ENCODE data around the gene NAA80.

DNA sequence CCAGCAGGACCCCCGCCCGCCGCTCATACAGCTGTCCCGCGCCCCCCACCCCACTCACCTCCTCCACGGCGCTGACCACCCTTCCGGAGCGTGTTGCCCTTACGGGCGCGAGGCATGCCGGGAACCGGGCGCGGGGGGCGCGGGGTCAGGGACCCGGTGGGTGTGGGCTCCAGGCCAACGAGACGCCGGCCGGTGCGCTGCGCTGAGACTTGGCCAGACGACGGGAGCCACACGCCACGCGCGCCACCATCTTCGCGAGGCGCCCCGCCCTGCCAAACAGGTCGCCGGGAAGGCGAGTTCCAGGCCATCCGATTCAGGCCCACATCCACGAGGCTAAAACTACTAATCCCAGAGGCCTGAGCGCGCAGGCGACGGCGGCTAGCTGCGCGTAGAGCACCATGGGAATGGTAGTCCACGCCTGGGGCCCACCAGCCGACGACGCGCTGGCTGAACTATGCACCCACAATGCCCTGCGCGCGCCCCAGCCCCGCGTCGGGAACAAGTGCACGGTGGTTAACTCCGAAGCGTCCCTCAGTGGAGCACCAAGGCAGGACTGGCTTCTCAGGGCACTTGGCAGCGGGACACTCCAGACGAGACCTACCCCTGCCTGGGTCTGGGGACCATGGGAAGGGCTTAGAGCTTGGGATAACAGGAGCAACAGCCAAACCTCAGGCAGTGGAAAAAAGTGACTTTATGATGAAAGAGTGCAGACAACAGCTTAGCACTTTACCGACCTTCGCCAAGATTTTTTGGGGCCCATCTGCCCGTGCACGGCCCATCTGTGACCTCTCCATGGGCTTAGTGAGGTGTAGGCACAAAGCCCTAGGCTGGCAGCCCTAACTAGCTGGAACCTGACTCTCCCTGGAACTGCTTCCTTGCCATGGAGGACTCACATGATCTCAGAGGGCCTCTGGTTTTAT is 6.8 kb downstream of the NAA80 start, which contains the start of gene IFRD2:
- TF ChIP-seq TBL1XR1 (IDR thresholded peaks at IDR 0.05; ENCODE audit: borderline replicate concordance, low read length, partially characterized antibody) (peak; percentile 96), POLR2G (IDR thresholded peaks at IDR 0.05; ENCODE audit: low read depth, low read length) (peak; percentile 87), THAP7 (CRISPR knock-in tag; IDR thresholded peaks at IDR 0.05) (no peak), ZNF33A (CRISPR knock-in tag; IDR thresholded peaks at IDR 0.05; ENCODE audit: borderline replicate concordance) (no peak), KAT2B (IDR thresholded peaks at IDR 0.05; ENCODE audit: borderline replicate concordance, low read depth, low read length) (no peak), ZNF678 (CRISPR knock-in tag; IDR thresholded peaks at IDR 0.05) (0 out of 2 replicates have a peak, but pooled peaks have one; percentile 38), NFYB (CRISPR knock-in tag; IDR thresholded peaks at IDR 0.05) (peak; percentile 57)
